ENCODE results near the gene ACTRT2. TPM values are rescaled to one million over a fixed set of nuclear protein-coding genes. Genes with fewer than 3 reads are reported as not detected.

The ACTRT2 gene
- total RNA-seq, 1 experiment from 2014 or later = 0.21 TPM

DNA sequence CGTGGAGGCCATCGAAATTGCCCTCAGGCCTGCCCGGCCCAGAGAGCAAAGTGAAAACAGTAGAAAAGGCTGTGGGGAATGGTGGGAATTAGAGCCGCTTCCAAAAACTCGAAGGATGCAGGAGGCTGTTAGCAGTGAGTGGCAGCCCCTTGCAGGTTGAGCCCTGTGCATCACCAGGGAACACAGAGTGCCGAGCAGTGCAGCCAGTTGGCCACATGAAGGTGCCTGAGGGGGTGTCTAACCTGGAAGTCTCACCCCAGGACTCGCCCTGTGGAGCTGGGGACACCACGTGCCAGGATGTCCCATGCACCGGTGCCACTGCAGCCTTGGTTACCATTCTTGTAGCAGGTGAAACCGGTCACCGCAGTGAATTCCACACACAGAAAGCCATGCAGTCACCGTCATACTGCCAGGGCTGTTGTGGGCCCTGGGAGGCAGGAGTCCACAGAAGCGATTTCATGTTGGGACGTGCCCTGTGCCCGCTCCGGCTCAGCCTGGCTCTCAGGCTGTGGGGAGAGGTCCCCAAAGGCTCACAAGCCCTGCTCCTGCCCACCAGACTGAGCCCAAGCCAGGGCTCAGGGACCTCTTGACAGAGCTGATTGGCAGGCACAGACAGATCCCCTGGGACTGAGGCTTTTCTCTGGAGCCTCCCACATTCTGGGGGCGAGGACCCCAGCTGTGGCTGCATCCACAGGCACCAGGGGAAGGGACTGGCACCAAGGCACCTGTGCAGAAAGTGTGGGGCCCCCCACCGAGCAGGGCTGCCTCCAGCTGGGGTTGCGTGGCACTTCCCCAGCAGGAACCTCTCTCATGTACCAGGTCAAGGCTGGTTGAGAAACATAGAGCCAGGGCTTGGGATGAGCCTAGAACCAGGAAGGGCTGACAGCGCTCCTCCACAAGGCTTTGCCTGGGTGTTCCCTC is 16.7 kb upstream of the ACTRT2 start:
- H3K27me3 ChIP-seq (ENCODE audit: control insufficient read depth, insufficient read depth, low read length) = no peaks in the 10 kb centered on the region
- DNase-seq = no peak
- no peaks in the 10 kb centered on the region for H3K36me3 ChIP-seq (replicated peaks; ENCODE audit: control insufficient read depth, insufficient read depth, low read length)
- H3K4me3 ChIP-seq (ENCODE audit: insufficient read depth, low read depth, low read length) = no peak overlapping the region

- no peaks in the 10 kb centered on the region for H3K27me3 ChIP-seq (ENCODE audit: control insufficient read depth, insufficient read depth, low read length)
- no peak for DNase-seq
- no peak overlapping the region for H3K4me3 ChIP-seq (ENCODE audit: insufficient read depth, low read depth, low read length)
- H3K36me3 ChIP-seq (replicated peaks; ENCODE audit: control insufficient read depth, insufficient read depth, low read length) = no peaks in the 10 kb centered on the region
Observed at GRCh38 chr1:3005771-3006170, 15.5 kb upstream of the ACTRT2 start.

GRCh38 chr1:3007298-3008147 is 13.7 kb upstream of the ACTRT2 start:
- Histone ChIP-seq H3K36me3 (replicated peaks; ENCODE audit: control insufficient read depth, insufficient read depth, low read length) (no peaks in the 10 kb centered on the region), H3K27me3 (ENCODE audit: control insufficient read depth, insufficient read depth, low read length) (no peaks in the 10 kb centered on the region), H3K4me3 (ENCODE audit: insufficient read depth, low read depth, low read length) (no peak overlapping the region)
- DNase-seq = no peak

DNA sequence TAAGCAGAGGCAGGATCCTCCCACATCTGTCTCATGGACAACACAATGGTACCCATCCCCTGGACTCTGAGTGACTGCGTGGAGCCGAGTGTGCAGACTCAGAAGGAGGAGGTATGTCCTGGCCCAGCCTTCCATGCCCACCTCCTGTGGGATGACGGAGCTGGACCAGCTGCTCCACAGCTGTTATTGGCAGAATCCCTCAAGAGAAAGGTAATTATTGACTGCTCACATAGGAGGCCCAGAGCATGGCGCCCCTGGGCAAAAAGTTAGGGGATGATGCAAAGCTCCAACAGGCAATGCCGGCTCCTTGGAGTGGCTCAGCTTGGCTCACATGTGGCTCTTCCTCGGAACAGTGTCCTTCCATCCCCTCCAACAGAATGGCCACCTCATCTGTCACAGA is 12.2 kb upstream of the ACTRT2 start:
- Histone ChIP-seq H3K36me3 (replicated peaks; ENCODE audit: control insufficient read depth, insufficient read depth, low read length) (no peaks in the 10 kb centered on the region), H3K4me3 (ENCODE audit: insufficient read depth, low read depth, low read length) (no peak overlapping the region)
- no peak for DNase-seq

DNA sequence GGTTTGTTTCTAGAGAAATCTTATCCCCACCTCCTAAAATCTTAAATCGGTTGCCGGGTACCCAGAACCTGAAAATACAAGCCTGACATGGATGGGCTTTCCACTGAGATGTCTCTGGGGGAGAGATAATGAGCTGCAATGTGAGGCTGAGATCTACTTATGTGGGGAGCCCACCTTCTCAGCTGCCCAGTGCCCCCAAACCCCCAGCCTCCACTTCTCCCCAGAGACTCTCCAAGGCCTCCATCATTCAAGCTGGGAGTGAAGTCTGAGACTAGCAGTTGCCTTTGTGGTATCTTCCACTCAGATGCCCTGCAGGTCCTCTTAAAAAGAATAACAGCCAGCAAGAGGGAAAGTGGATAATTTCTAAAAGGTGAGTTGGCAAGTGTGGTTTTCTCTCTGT is 11.7 kb upstream of the ACTRT2 start:
- H3K4me3 ChIP-seq (ENCODE audit: insufficient read depth, low read depth, low read length) = no peak overlapping the region
- no peak for DNase-seq
- H3K27me3 ChIP-seq (ENCODE audit: control insufficient read depth, insufficient read depth, low read length) = no peaks in the 10 kb centered on the region; the same call in 1 of the 2 replicates
- no peaks in the 10 kb centered on the region for H3K36me3 ChIP-seq (replicated peaks; ENCODE audit: control insufficient read depth, insufficient read depth, low read length)

More for the DNA sequence above, 12.2 kb upstream of the ACTRT2 start:
- no peaks in the 10 kb centered on the region; the same call in 1 of the 2 replicates for H3K27me3 ChIP-seq (ENCODE audit: control insufficient read depth, insufficient read depth, low read length)

- Histone ChIP-seq H3K27me3 (ENCODE audit: control insufficient read depth, insufficient read depth, low read length) (no peaks in the 10 kb centered on the region; the same call in 1 of the 2 replicates), H3K36me3 (replicated peaks; ENCODE audit: control insufficient read depth, insufficient read depth, low read length) (no peaks in the 10 kb centered on the region), H3K4me3 (ENCODE audit: insufficient read depth, low read depth, low read length) (no peak overlapping the region)
- no peak for DNase-seq
Observed at GRCh38 chr1:3011127-3011526, 10.1 kb upstream of the ACTRT2 start.

- no peaks in the 10 kb centered on the region; the same call in 1 of the 2 replicates for H3K27me3 ChIP-seq (ENCODE audit: control insufficient read depth, insufficient read depth, low read length)
- no peak for DNase-seq
- H3K36me3 ChIP-seq (replicated peaks; ENCODE audit: control insufficient read depth, insufficient read depth, low read length) = no peaks in the 10 kb centered on the region
- no peak overlapping the region for H3K4me3 ChIP-seq (ENCODE audit: insufficient read depth, low read depth, low read length)
Observed at GRCh38 chr1:3011631-3012455, 9.4 kb upstream of the ACTRT2 start.

DNA sequence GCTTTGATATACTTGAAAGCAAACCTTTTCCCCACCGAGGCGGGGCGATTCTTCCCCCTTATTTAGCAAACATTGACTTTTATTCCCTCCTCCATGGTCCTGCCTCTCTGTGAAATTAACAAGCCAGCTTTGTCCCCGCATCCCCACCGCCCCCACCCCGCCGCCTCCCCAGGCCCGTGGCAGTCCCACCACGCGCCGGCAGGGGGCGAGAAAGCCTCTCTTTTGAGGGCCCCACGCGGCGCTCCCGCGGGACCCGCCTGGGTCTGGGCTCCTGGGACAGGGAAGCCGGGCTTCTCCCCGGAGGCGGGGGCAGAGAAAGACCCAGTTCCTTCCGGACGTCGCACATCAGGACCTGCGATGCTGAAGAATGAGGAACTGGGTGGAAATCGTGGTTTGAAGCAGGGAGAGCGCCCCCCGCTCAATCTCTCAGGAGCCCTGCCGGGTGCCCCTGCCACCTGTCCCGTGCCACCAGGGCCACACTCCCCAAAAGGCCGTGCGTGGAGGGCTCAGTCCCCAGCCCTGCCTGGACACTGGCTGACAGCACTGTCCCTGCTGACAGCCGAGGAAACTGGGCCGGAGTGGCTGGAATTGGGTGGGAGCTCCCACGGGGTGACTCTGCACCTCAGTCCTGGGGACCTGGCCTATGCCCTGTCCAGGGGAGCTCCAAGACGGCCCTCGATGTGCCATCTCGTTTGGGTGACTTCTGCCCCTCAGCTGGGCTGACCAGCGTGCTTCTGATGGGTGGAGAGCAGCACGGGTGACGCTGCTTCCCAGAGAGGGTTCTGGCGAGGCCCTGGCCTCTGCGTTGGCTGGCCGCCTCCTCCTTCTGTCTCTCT is 8.6 kb upstream of the ACTRT2 start:
- Histone ChIP-seq H3K4me3 (ENCODE audit: insufficient read depth, low read depth, low read length) (no peak overlapping the region), H3K36me3 (replicated peaks; ENCODE audit: control insufficient read depth, insufficient read depth, low read length) (no peaks in the 10 kb centered on the region), H3K27me3 (ENCODE audit: control insufficient read depth, insufficient read depth, low read length) (no peaks in the 10 kb centered on the region; the same call in 1 of the 2 replicates)
- DNase-seq = peak; percentile 92

DNA sequence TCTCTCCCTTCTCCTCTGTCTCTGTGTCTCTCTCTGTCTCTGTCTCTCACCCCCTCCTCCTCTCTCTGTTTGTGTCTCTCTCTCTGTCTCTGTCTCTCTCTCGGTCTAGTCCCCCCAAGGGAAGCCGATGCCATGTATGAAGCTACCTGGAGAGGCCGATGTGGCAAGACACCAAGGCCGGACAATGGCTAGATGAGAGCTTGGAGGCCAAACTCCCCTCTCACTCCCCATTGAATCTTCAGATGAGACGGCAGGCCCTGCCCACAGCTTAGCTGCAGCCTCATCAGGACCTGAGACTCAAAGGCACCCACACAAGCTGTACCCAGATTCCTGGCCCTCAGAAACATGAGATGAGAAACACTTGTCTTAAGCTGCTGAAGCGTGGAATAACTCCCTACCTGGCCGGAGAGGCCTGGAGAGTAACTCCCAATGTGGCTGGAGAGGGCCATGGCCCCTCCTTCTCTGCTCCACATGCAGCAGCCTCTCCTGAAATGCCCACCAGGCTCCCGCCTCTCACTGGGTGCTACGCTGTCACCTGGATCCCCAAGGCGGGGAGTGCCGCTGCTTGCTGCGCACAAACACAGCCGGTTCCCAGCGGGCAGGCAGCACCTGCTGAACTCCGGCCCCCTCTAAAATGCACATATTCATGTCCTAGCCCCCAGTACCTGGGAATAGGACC is 7.8 kb upstream of the ACTRT2 start:
- Histone ChIP-seq H3K4me3 (ENCODE audit: insufficient read depth, low read depth, low read length) (no peak overlapping the region), H3K27me3 (ENCODE audit: control insufficient read depth, insufficient read depth, low read length) (no peaks in the 10 kb centered on the region; the same call in 1 of the 2 replicates), H3K36me3 (replicated peaks; ENCODE audit: control insufficient read depth, insufficient read depth, low read length) (no peaks in the 10 kb centered on the region)
- no peak for DNase-seq

DNA sequence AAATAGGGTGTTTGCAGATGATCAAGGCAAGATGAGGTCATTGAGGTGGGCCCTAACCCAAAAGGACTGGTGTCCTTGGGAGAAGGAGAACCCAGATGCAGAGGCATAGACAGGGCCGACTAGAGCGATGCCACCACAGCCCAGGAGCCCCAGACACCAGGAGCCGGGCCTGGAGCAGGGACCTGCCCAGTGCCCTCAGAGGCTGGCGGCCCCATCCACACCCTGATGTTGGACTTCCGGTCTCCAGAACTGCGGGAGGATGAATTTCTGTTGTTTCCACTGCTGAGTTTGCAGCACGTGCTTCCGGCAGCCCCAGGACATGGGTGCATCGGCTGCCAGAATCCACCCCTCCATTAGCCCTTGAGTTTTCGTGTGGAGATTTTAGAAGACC is 7.2 kb upstream of the ACTRT2 start:
- Histone ChIP-seq H3K36me3 (replicated peaks; ENCODE audit: control insufficient read depth, insufficient read depth, low read length) (no peaks in the 10 kb centered on the region), H3K27me3 (ENCODE audit: control insufficient read depth, insufficient read depth, low read length) (no peaks in the 10 kb centered on the region; the same call in 1 of the 2 replicates), H3K4me3 (ENCODE audit: insufficient read depth, low read depth, low read length) (no peak overlapping the region)
- no peak for DNase-seq

GRCh38 chr1:3014443-3015268 is 6.6 kb upstream of the ACTRT2 start:
- peak; percentile 62 for DNase-seq
- Histone ChIP-seq H3K36me3 (replicated peaks; ENCODE audit: control insufficient read depth, insufficient read depth, low read length) (no peaks in the 10 kb centered on the region), H3K27me3 (ENCODE audit: control insufficient read depth, insufficient read depth, low read length) (no peaks in the 10 kb centered on the region; the same call in 1 of the 2 replicates)

DNA sequence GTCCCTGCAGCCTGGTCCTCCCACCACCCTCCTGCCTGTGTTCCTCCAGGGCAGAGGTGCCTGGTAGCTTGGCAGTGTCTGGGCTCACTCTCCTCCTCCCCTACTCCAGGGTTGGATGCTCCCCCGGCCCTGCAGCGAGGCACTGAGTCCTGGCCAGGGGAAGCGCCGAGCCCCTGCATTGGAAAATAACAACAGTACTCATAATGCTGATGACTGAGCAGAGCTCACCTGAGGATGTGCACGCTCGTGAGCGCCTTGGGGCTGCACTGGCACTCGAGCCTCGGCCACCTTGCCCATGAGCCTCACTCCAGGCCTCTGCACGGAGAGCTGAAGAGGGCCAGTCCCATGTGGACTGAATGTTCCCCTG is 6.0 kb upstream of the ACTRT2 start:
- Histone ChIP-seq H3K36me3 (replicated peaks; ENCODE audit: control insufficient read depth, insufficient read depth, low read length) (no peaks in the 10 kb centered on the region), H3K27me3 (ENCODE audit: control insufficient read depth, insufficient read depth, low read length) (no peaks in the 10 kb centered on the region; the same call in 1 of the 2 replicates), H3K4me3 (ENCODE audit: insufficient read depth, low read depth, low read length) (no peak overlapping the region)
- DNase-seq = no peak

More at GRCh38 chr1:3014443-3015268, 6.6 kb upstream of the ACTRT2 start:
- no peak overlapping the region for H3K4me3 ChIP-seq (ENCODE audit: insufficient read depth, low read depth, low read length)

Measured in H7 (cell line).